ENCODE results near the gene CDH18. TPM values are rescaled to one million over a fixed set of nuclear protein-coding genes. Genes with fewer than 3 reads are reported as not detected.
A peak's percentile ranks its signal among the peaks of the same experiment; 100 is the strongest.

CDH18 gene
- total and polyA plus RNA-seq, 2 of the 4 experiments (the other 2 are of a cell fraction): 0.24 to 1.1 TPM

DNA sequence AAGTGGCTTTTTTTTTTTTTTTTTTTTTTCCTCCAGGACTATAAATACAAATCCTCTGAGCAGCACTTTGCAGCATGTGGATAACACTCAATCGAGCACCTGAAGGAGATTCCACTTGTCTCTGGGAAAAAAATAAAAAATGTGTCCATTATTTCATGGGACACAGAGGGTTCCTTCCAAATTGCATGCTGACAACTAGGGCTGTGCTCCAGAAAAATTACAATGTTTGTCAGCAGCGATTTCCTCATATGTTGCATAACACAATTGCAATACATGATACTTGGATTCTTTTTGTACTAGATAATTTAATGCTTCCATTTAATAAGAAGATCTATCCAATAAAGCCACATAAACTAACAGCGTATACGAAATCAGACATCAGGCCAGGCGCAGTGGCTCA is 84.4 kb downstream of the CDH18 start:
- BruUV-seq (replicated peaks): no TSS peak
- Histone ChIP-seq H3K23ac (ENCODE audit: low read depth, low read length) (no peak overlapping the region), H3K9ac (ENCODE audit: low read depth, low read length) (no peak overlapping the region), H2BK5ac (ENCODE audit: low read depth, low read length, poor library complexity, severe bottlenecking) (no peak overlapping the region), H3K18ac (ENCODE audit: low read depth, low read length) (no peak overlapping the region), H3K4me3 (ENCODE audit: insufficient read depth, low read depth, low read length) (no peak overlapping the region), H3K9me1 (ENCODE audit: insufficient read depth, low read length) (no peaks in the 10 kb centered on the region), H2AFZ (replicated peaks; ENCODE audit: low read length, poor library complexity) (no peak overlapping the region), H4K8ac (ENCODE audit: low read depth in 2 of 2, low read length in 2 of 2) (no peak overlapping the region), H3K36me3 (ENCODE audit: control insufficient read depth, insufficient read depth, low read length) (no peaks in the 10 kb centered on the region), H3K79me1 (ENCODE audit: low read depth in 1 of 2, low read length in 2 of 2) (no peaks in the 10 kb centered on the region), H4K5ac (ENCODE audit: low read depth, low read length) (no peak overlapping the region), H3K27ac (ENCODE audit: insufficient read depth, low read length) (no peak overlapping the region), H3K9me3 (ENCODE audit: control insufficient read depth, insufficient read depth, low read length) (no peaks in the 10 kb centered on the region), H3K4ac (ENCODE audit: low read depth, low read length) (no peak overlapping the region), H4K20me1 (ENCODE audit: insufficient read depth, low read length) (no peaks in the 10 kb centered on the region), H3K27me3 (ENCODE audit: control insufficient read depth, insufficient read depth, low read length) (no peaks in the 10 kb centered on the region), H2AK9ac (replicated peaks; ENCODE audit: low read depth, low read length, poor library complexity) (no peak overlapping the region), H2BK120ac (ENCODE audit: low read depth, low read length) (no peak overlapping the region), H2AK5ac (ENCODE audit: low read depth, low read length) (no peak overlapping the region), H2BK20ac (ENCODE audit: low read depth, low read length) (no peak overlapping the region), H3K4me2 (ENCODE audit: low read depth, low read length) (no peak overlapping the region), H3K56ac (ENCODE audit: extremely low read depth, insufficient read depth, low read length) (no peak overlapping the region), H2BK15ac (ENCODE audit: low read depth, low read length) (no peak overlapping the region), H4K91ac (ENCODE audit: insufficient read depth, low read depth, low read length) (no peak overlapping the region), H3K4me1 (ENCODE audit: control insufficient read depth, insufficient read depth, low read length) (no peaks in the 10 kb centered on the region), H3K14ac (replicated peaks; ENCODE audit: low read depth, low read length) (no peak overlapping the region)
- in situ Hi-C loops (cut with MboI; ENCODE audit: low sequenced_read_pairs) (no loop called here), dilution Hi-C loops (cut with HindIII; ENCODE audit: low sequenced_read_pairs, unreplicated experiment) (no loop called here), intact Hi-C loops (cut with micrococcal nuclease) (no loop called here)
- no peak for DNase-seq
- peak; percentile 60 for TF ChIP-seq CEBPB (IDR thresholded peaks at IDR 0.05; ENCODE audit: low read depth, low read length)
- TF ChIP-seq, protein P1, sequence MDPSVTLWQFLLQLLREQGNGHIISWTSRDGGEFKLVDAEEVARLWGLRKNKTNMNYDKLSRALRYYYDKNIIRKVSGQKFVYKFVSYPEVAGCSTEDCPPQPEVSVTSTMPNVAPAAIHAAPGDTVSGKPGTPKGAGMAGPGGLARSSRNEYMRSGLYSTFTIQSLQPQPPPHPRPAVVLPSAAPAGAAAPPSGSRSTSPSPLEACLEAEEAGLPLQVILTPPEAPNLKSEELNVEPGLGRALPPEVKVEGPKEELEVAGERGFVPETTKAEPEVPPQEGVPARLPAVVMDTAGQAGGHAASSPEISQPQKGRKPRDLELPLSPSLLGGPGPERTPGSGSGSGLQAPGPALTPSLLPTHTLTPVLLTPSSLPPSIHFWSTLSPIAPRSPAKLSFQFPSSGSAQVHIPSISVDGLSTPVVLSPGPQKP (IDR thresholded peaks at IDR 0.05; ENCODE audit: borderline replicate concordance, low read depth, low read length): no peak
- WGBS, 2 experiments (ENCODE audit: extremely low coverage in 2 of 2, insufficient read length in 1 of 2): 96% methylated on average over 3 of the region's 5 CpGs; no CpG with 5 or more reads in 1 of the 2 experiments
- POLR2A ChIA-PET (ENCODE audit: unreplicated experiment): no interaction called here
- CTCF ChIA-PET: no interaction called here
- no peak for ATAC-seq (ENCODE audit: low read depth)
